Breast epithelium (tissue), 3 donors: Measurements from ENCODE around the gene BRDT.

Experiments used
- POLR2A ChIP-seq: fragments of 450-650 bp; IDR thresholded peaks from one replicate; pipeline ENCODE4 v1.6.1; 2016; ENCODE audit warnings: antibody characterized with exemption, mild to moderate bottlenecking, moderate library complexity
- TF ChIP-seq, protein P1 (sequence below), 3 donors: fragments of 450-650 bp; IDR thresholded peaks; one replicate each; pipeline ENCODE4 v1.5.1; 2016 to 2017; ENCODE audit warnings: antibody characterized with exemption in 3 of 3, mild to moderate bottlenecking in 3 of 3, moderate library complexity in 3 of 3

GRCh38 chr1:91900562-91900961 lies 48.6 kb upstream of the BRDT start:
- TF ChIP-seq, protein P1, sequence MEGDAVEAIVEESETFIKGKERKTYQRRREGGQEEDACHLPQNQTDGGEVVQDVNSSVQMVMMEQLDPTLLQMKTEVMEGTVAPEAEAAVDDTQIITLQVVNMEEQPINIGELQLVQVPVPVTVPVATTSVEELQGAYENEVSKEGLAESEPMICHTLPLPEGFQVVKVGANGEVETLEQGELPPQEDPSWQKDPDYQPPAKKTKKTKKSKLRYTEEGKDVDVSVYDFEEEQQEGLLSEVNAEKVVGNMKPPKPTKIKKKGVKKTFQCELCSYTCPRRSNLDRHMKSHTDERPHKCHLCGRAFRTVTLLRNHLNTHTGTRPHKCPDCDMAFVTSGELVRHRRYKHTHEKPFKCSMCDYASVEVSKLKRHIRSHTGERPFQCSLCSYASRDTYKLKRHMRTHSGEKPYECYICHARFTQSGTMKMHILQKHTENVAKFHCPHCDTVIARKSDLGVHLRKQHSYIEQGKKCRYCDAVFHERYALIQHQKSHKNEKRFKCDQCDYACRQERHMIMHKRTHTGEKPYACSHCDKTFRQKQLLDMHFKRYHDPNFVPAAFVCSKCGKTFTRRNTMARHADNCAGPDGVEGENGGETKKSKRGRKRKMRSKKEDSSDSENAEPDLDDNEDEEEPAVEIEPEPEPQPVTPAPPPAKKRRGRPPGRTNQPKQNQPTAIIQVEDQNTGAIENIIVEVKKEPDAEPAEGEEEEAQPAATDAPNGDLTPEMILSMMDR (IDR thresholded peaks at IDR 0.05): no peak
- no peak for TF ChIP-seq POLR2A
